Measurements from ENCODE around the gene RGS7.

DNA sequence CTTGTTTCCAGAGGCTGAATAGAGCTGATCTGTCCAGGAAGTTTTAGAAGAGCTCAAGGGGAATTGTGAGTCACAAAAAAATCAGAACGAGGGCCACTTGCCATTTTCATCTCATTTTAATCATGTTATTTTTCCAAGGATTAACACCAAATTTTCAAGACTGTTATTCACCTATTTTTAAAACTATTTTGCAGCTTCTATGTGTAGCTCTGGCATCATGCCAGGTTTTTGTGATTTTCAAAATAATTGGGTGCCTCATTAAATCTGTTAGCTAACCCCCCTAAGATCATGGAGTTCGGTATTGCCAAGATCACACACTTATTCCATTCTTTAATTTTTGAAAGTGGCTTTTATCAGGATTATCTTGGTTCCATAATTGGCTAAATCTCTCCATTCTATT lies 90.9 kb downstream of the RGS7 start:
- TF ChIP-seq, protein P1, sequence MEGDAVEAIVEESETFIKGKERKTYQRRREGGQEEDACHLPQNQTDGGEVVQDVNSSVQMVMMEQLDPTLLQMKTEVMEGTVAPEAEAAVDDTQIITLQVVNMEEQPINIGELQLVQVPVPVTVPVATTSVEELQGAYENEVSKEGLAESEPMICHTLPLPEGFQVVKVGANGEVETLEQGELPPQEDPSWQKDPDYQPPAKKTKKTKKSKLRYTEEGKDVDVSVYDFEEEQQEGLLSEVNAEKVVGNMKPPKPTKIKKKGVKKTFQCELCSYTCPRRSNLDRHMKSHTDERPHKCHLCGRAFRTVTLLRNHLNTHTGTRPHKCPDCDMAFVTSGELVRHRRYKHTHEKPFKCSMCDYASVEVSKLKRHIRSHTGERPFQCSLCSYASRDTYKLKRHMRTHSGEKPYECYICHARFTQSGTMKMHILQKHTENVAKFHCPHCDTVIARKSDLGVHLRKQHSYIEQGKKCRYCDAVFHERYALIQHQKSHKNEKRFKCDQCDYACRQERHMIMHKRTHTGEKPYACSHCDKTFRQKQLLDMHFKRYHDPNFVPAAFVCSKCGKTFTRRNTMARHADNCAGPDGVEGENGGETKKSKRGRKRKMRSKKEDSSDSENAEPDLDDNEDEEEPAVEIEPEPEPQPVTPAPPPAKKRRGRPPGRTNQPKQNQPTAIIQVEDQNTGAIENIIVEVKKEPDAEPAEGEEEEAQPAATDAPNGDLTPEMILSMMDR (IDR thresholded peaks at IDR 0.05; ENCODE audit: low read depth, low read length): no peak
- no peak for TF ChIP-seq POLR2A (IDR thresholded peaks at IDR 0.05; ENCODE audit: extremely low read depth, insufficient read length)
- TF ChIP-seq MYC (IDR thresholded peaks at IDR 0.05; ENCODE audit: low read depth, low read length): no peak
